HG02970 (cell line): ENCODE data around the gene HCLS1.
"Not testable (repeated sequence)": the region's sequence is repeated elsewhere in the genome, so short reads cannot be mapped to it uniquely, and the experiment has no call there.

Experiments used
- ATAC-seq: cut with Tn5 transposase; IDR thresholded peaks from one replicate; pipeline ENCODE4 v1.9.1; 2021; ENCODE audit warnings: mild to moderate bottlenecking, moderate library complexity, moderate number of reproducible peaks; ENCODE audit not compliant: unreplicated experiment, low FRiP score

HCLS1 gene

GRCh38 chr3:121660356-121661171 is at the start of gene HCLS1:
HCLS1 (minus strand) TSS chr3:121660903; CDS start chr3:121658347, 2,556 bp downstream.
- peak; percentile 65 for ATAC-seq

- ATAC-seq: no peak
Measured at GRCh38 chr3:121710347-121710746, 49.6 kb upstream of the HCLS1 start.

DNA sequence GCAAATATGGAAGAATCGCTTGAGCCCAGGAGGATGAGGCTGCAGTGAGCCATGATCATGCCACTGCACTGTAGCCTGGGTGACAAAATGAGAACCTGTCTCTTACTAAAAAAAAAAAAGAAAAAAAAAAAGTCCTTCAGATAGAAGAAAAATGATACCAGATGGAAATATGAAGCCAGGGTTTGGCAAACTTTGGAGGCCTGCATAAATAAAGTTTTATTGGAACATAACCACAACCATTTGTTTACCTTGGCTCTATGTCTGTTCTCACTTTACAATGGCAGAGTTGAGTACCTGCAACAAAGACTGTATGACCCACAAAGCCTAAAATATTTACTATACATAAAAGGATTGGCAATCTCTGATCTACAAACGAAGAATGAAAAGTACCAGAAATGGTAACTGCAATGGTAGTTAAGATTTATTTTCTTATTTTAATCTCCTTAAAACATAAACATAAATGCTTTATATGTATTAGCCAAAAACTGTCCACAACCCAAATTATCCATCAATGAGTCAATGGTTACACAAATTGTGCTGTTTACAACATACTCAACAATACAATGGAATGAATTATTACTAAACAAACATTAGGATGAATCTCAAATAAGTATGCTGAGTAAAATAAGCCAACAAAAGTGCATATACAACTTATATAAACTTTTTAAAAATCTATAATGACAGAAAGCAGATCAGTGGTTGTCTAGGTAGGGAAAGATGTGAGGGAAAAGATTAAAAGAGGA is 47.0 kb upstream of the HCLS1 start:
- ATAC-seq: no peak

DNA sequence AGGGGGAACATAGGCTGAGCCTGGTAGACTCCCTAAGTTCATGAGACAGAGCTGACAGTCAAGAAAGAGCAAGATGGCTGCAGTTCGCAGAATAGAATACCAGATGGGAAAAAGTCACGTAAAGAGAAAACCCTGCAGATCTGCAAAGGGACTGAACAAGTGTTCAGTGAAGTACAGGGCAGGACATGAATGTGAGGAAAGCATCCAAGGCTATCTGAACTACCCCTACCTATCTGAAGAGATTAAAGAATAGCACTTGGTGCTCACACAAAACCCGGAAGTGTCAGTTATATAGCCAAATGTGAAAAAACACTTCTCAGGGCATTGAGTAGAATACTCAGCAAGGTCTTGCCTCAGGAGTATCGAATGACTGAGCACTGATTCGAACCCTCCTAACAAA is 44.8 kb upstream of the HCLS1 start:
- ATAC-seq: no peak

DNA sequence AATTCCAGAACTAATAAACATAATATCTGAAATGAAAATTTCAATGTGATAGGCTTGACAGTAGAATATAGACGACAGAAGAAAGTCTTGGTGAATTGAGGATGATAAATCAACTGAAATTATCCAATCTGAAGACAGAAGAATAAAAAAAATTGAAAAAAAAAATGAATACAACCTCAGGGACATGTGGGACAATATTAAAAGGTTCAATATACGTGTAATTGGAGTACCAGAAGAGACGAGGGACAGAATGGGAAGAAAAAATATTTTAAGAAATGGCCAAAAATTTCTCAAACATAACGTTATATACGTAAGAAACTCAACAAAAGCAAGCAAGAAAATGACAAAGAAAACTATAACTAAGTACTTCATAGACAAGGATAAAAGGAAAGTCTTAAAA is 43.3 kb upstream of the HCLS1 start:
- ATAC-seq: no peak

GRCh38 chr3:121698901-121699300 is 38.2 kb upstream of the HCLS1 start:
- ATAC-seq: no peak

DNA sequence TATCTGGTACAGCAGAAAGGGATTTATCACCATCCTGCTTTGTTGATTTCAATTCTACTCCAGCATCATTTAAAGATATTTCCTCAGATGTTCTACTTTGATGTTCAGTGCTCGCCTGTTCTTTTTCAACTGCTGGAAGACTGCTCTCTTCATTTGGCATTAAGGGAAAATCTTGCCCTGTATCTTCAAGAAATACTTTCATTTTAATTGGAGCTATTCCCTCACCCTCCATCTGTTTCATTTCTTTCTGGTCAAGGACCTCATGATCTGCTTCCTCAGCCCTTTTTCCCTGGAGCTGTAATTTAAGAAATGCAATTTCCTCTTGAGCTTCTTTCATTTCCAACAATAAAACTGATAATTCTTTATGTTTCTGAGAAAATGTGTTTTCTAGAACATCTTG is 37.8 kb upstream of the HCLS1 start:
- ATAC-seq: no peak

DNA sequence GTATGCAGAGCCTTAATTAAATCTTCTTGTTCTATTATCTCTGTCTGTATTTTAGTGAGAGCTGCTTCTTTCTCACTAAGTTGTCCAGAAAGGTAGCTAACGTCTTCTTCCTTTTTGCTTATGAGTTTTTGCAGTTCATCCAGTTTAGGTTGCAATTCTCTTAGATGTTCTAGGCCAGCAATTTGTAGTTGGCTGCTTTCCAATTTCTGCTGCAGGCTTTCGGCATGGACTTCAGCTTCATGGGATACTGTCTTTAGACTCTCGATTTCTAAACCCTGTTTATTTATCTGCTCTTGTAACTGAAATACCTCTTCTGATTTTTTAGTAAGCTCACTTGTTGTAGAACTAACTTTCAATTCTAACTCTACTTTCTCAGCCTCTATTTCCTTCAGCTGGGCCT is 35.5 kb upstream of the HCLS1 start:
- no peak for ATAC-seq

- ATAC-seq: no peak
Measured at GRCh38 chr3:121692010-121692699, 31.5 kb upstream of the HCLS1 start.

DNA sequence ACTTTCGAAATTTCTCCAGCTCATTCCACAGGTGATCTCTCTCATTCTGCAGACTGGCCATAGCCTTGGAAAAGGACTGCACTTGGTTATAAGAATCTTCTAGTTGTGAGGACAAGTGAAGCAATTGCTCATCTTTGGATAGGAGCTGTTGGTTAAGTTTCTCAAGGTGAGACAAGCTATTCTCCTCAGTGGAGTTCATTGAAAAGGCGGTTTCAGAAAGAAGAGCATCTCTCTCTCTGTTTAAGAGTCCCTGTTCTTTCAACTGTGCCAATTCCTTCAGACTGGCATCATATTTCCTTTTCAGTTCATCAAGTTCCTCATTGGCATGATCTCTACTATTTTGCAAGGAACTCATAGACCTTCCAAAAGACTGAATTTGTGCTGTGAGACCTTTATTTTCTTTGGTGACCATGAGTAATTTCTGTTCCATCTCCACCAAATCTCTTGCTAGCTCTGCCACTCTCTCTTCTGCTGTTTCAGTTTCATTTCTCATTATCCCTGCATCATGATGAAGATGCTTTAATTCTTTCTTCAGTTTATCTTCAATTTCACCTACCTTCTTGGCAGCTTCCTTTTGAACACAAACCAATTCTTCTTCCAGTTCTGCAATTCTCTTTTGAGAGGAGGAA is 30.2 kb upstream of the HCLS1 start:
- no peak for ATAC-seq

DNA sequence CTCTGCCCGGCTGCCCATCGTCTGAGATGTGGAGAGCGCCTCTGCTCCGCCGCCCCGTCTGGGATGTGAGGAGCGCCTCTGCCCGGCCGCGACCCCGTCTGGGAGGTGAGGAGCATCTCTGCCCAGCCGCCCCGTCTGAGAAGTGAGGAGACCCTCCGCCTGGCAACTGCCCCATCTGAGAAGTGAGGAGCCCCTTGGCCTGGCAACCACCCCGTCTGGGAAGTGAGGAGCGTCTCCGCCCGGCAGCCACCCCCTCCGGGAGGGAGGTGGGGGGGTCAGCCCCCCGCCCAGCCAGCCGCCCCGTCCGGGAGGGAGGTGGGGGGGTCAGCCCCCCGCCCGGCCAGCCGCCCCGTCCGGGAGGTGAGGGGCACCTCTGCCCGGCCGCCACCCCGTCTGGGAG is 28.0 kb upstream of the HCLS1 start:
- not testable (repeated sequence) for ATAC-seq

DNA sequence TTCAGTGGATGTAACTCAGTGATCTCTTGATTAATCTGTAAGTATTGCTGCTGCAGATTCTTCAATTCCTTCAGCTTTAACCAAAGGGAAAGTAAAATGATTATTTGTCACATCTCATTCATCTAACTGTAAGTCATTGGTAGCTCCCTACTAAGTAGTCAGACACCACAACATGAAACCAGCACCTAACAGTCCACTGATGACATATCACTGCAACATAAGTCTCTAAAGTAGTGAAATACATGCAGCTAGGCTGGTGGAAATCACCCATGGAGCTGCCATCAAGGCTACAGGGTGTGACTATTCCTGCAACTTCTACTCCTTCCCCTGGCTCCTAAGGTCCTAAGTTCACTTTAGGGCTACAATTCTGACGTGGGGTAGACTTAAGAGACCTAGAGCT is 21.1 kb upstream of the HCLS1 start:
- no peak for ATAC-seq

- no peak for ATAC-seq
Measured at GRCh38 chr3:121677141-121677540, 16.4 kb upstream of the HCLS1 start.

GRCh38 chr3:121670676-121671075 is 10.0 kb upstream of the HCLS1 start:
- no peak for ATAC-seq

GRCh38 chr3:121667333-121667732 is 6.6 kb upstream of the HCLS1 start:
- no peak for ATAC-seq

DNA sequence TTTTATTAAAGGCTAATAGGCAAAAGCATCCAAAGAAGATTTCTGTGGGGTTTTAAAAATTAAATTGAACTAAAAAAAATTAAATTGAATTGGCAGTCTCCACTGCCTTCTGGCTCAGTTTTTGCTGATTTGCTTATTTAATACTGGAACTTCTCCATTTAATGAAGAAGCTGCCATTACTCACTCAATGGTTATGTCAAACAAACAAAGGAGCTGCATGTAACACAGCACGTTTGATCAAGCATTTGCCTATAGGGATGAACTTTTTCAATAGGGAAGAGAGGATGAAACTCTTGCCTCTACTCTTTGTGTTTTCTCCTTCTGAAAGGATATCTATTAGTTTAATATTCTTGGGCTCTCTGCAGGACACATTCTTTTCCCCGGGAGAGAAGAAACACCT is 4.8 kb upstream of the HCLS1 start:
- ATAC-seq: no peak

GRCh38 chr3:121663171-121663847 is 2.6 kb upstream of the HCLS1 start:
- no peak for ATAC-seq

DNA sequence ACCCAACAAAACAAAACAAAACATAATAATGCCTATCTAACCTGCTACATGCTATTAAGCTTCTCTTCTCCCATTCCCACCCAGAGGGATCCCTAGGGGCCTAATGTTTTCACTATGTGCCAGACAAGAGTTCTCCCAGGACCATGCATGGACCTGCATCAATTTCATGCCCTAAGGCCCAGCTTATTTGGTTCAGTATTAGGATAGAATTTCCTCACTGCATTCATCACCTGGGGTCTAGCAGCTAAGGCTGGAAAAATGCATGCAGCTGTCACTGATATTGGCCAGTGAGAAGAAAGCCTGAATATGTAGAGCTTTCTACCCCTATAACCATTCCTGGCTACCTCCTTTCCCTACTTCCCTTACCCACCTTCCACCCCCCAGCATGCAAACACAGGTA is 2.0 kb upstream of the HCLS1 start:
- ATAC-seq: no peak

DNA sequence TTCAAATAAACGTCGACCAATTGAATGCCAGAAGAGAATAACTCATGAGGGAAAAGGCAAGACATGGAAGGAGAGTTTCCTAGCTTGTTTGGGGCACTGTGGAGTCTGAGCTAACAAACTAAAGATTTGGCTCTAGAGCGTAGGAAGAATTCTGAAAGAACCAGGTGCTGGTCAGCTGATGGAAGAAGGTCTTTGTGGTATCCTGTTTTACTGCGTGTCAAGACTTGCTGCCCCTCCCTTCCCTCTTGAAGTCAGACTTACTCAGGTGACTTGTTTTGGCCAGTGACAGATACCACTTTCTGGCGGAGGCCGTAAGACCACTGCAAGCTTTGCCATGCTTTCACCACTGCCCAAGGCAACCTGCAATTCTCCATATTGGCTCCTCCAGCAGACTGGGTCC is 673 bp upstream of the HCLS1 start:
- ATAC-seq: no peak

GRCh38 chr3:121659586-121659985 is 1.1 kb downstream of the HCLS1 start:
- no peak for ATAC-seq
